CD14-positive monocyte (primary cell): Measurements from ENCODE around the gene NCR2. TPM values are rescaled to one million over a fixed set of nuclear protein-coding genes. Genes with fewer than 3 reads are reported as not detected.
A peak's percentile ranks its signal among the peaks of the same experiment; 100 is the strongest.

Experiments used
- DNase-seq, 3 donors: peaks; one replicate each; pipeline ENCODE4 v3.0.0-alpha.2; 2011 to 2022
- H2AFZ ChIP-seq: 2 replicates; pipeline ENCODE4 v1.6.0; 2012; ENCODE audit warnings: mild to moderate bottlenecking, low read depth, low read length, inconsistent platforms; ENCODE audit not compliant: insufficient read depth, poor library complexity, severe bottlenecking
- H3K27ac ChIP-seq, 2 donors: 1 replicate in 1 of 2; 2 replicates in 1 of 2; pipeline ENCODE4 v1.5.1; 2012 to 2013; ENCODE audit warnings: low read length in 2 of 2, control low read depth in 1 of 2, inconsistent platforms in 1 of 2, low read depth in 1 of 2, mild to moderate bottlenecking in 1 of 2
- H3K27me3 ChIP-seq, 2 donors: one replicate each; pipeline versions ENCODE4 v1.6.0 to v1.6.1; 2011 to 2013; ENCODE audit warnings: low read length in 2 of 2; ENCODE audit not compliant: control insufficient read depth in 2 of 2, insufficient read depth in 2 of 2
- H3K36me3 ChIP-seq, 2 donors: replicated peaks in 1 of 2; 1 replicate in 1 of 2; 2 replicates in 1 of 2; pipeline versions ENCODE4 v1.5.1 to v1.6.1; 2012 to 2013; ENCODE audit warnings: low read length in 2 of 2, control low read depth in 1 of 2, inconsistent platforms in 1 of 2, mild to moderate bottlenecking in 1 of 2; ENCODE audit not compliant: insufficient read depth in 2 of 2, control insufficient read depth in 1 of 2
- H3K4me1 ChIP-seq, 2 donors: 1 replicate in 1 of 2; 2 replicates in 1 of 2; pipeline versions ENCODE4 v1.5.1 to v1.6.1; 2012 to 2013; ENCODE audit warnings: low read length in 2 of 2, control low read depth in 1 of 2, inconsistent platforms in 1 of 2, mild to moderate bottlenecking in 1 of 2, moderate library complexity in 1 of 2; ENCODE audit not compliant: insufficient read depth in 2 of 2, control insufficient read depth in 1 of 2
- H3K4me2 ChIP-seq: replicated peaks from 2 replicates; pipeline ENCODE3; 2012; ENCODE audit warnings: low read length, moderate library complexity, mild to moderate bottlenecking; ENCODE audit not compliant: poor library complexity, severe bottlenecking; ENCODE audit errors: extremely low read depth
- H3K4me3 ChIP-seq, 3 experiments: fragments of 200-600 bp in 1 of 3; sonication (generic) in 1 of 3; replicated peaks in 1 of 3; 1 replicate in 2 of 3; 2 replicates in 1 of 3; pipeline ENCODE4 v1.5.1; 2011 to 2013; ENCODE audit warnings: low read length in 3 of 3, mild to moderate bottlenecking in 3 of 3, control low read depth in 2 of 3, low read depth in 2 of 3, inconsistent platforms in 1 of 3, moderate library complexity in 1 of 3
- H3K79me2 ChIP-seq: 2 replicates; pipeline ENCODE4 v1.6.0; 2012; ENCODE audit warnings: mild to moderate bottlenecking, control low read depth, inconsistent platforms, low read length, moderate library complexity; ENCODE audit not compliant: insufficient read depth
- H3K9ac ChIP-seq: 2 replicates; pipeline ENCODE4 v1.6.0; 2017; ENCODE audit warnings: low read length, mild to moderate bottlenecking; ENCODE audit not compliant: insufficient read depth, poor library complexity, severe bottlenecking
- H3K9me3 ChIP-seq, 2 donors: replicated peaks in 1 of 2; 1 replicate in 1 of 2; 2 replicates in 1 of 2; pipeline versions ENCODE4 v1.5.1 to v1.6.1; 2012 to 2013; ENCODE audit warnings: low read length in 2 of 2, control low read depth in 1 of 2; ENCODE audit not compliant: control insufficient read depth in 1 of 2, insufficient read depth in 1 of 2
- H4K20me1 ChIP-seq: 2 replicates; pipeline ENCODE4 v1.6.0; 2012; ENCODE audit warnings: mild to moderate bottlenecking, low read length, control low read depth, moderate library complexity; ENCODE audit not compliant: insufficient read depth
- H3K27ac Mint-ChIP-seq, 7 donors: one replicate each; pipeline ENCODE4 v1.8.0; 2020; ENCODE audit warnings: mild to moderate bottlenecking in 7 of 7, mixed read lengths in 7 of 7, moderate library complexity in 6 of 7, inconsistent platforms in 2 of 7
- H3K27me3 Mint-ChIP-seq, 3 donors: one replicate each; pipeline ENCODE4 v1.8.0; 2021 to 2022; ENCODE audit warnings: low read depth in 3 of 3, mild to moderate bottlenecking in 3 of 3, mixed read lengths in 3 of 3, moderate library complexity in 3 of 3, inconsistent platforms in 1 of 3
- H3K36me3 Mint-ChIP-seq, 2 donors: one replicate each; pipeline ENCODE4 v1.8.0; 2020; ENCODE audit warnings: mixed read lengths in 2 of 2, inconsistent platforms in 1 of 2, mild to moderate bottlenecking in 1 of 2
- H3K4me1 Mint-ChIP-seq: one replicate; pipeline ENCODE4 v1.8.0; 2020; ENCODE audit warnings: mild to moderate bottlenecking, mixed read lengths
- H3K4me3 Mint-ChIP-seq, 2 donors: one replicate each; pipeline ENCODE4 v1.8.0; 2020; ENCODE audit warnings: mild to moderate bottlenecking in 2 of 2, mixed read lengths in 2 of 2, moderate library complexity in 1 of 2
- H3K9me3 Mint-ChIP-seq, 7 donors: one replicate each; pipeline ENCODE4 v1.8.0; 2020 to 2022; ENCODE audit warnings: mixed read lengths in 7 of 7, mild to moderate bottlenecking in 6 of 7, moderate library complexity in 6 of 7, inconsistent platforms in 2 of 7
- CTCF ChIP-seq: fragments of 200-600 bp; IDR thresholded peaks from one replicate; pipeline ENCODE4 v1.8.0; 2022; ENCODE audit warnings: antibody characterized with exemption, mild to moderate bottlenecking
- WGBS: methylation state at CpG from one replicate; pipeline ENCODE4 v1.1.5; 2013; ENCODE audit warnings: missing lambda C conversion rate; ENCODE audit not compliant: insufficient coverage; 5-methylcytosine and 5-hydroxymethylcytosine counted together
- intact Hi-C, 2 donors: fragments of 100-400 bp; cut with micrococcal nuclease; formaldehyde crosslinking; loops; one replicate each; pipeline versions ENCODE4 v1.15.0 to v1.15.1; 2023
- polyA plus RNA-seq, 3 donors: library from polyadenylated mRNA; depleted of rRNA in 1 of 3; unstranded in 2 of 3; stranded (reverse) in 1 of 3; fragments of 300-500 nt in 2 of 3; fragments of >200 nt in 1 of 3; fragmentation: Illumina TruSeq in 2 of 3; gene quantifications; 1 replicate in 2 of 3; 2 replicates in 1 of 3; pipeline ENCODE4 v1.2.3, GENCODE V29; 2012 to 2021

NCR2 gene
- polyA plus RNA-seq, 3 donors, result not detected

- Mint-ChIP-seq H3K4me3 (no peak overlapping the region), H3K27me3 (peaks cover 11 to 26% (median 13%) of the 10 kb centered on the region in 3 donors), H3K36me3 (no peaks in the 10 kb centered on the region), H3K27ac (peak overlapping the region in 1 of 7 donors; percentile 69), H3K9me3 (no peaks in the 10 kb centered on the region), H3K4me1 (peaks cover 8% of the 10 kb centered on the region)
- no peak overlapping the region for H3K27ac ChIP-seq
- no peak overlapping the region for H3K4me2 ChIP-seq
- TF ChIP-seq CTCF, result no peak
- WGBS, result 71% methylated on average over 5 of the region's 8 CpGs
- intact Hi-C loops, result no loop called here
- no peak overlapping the region for H2AFZ ChIP-seq
- H3K9ac ChIP-seq, result no peak overlapping the region
- H4K20me1 ChIP-seq, result no peaks in the 10 kb centered on the region
- no peak overlapping the region for H3K4me3 ChIP-seq
- no peaks in the 10 kb centered on the region for H3K36me3 ChIP-seq
- DNase-seq, result no peak
- no peaks in the 10 kb centered on the region for H3K9me3 ChIP-seq
- no peaks in the 10 kb centered on the region for H3K79me2 ChIP-seq
- H3K27me3 ChIP-seq, result no peaks in the 10 kb centered on the region
- no peaks in the 10 kb centered on the region for H3K4me1 ChIP-seq
Observed at GRCh38 chr6:41332241-41332640, 3.2 kb upstream of the NCR2 start.

- Mint-ChIP-seq H3K27ac (peak overlapping the region in 1 of 7 donors; percentile 75), H3K4me1 (peaks cover 8% of the 10 kb centered on the region), H3K4me3 (no peak overlapping the region), H3K27me3 (peaks cover 11 to 23% (median 12%) of the 10 kb centered on the region in 3 donors), H3K9me3 (no peaks in the 10 kb centered on the region), H3K36me3 (no peaks in the 10 kb centered on the region)
- no peaks in the 10 kb centered on the region for H4K20me1 ChIP-seq
- no peaks in the 10 kb centered on the region for H3K79me2 ChIP-seq
- H3K36me3 ChIP-seq, result no peaks in the 10 kb centered on the region
- H3K27me3 ChIP-seq, result no peaks in the 10 kb centered on the region
- no peak overlapping the region for H3K4me2 ChIP-seq
- H3K9me3 ChIP-seq, result no peaks in the 10 kb centered on the region
- no peak overlapping the region for H2AFZ ChIP-seq
- 93% methylated on average over 3 of the region's 4 CpGs for WGBS
- peak overlapping the region; percentile 8 for H3K9ac ChIP-seq
- no peak for TF ChIP-seq CTCF
- intact Hi-C loops, result no loop called here
- H3K27ac ChIP-seq, result no peak overlapping the region
- H3K4me1 ChIP-seq, result no peaks in the 10 kb centered on the region
- H3K4me3 ChIP-seq, result no peak overlapping the region
- no peak for DNase-seq
Observed at GRCh38 chr6:41332842-41333736, 2.3 kb upstream of the NCR2 start.
